ENCODE results near the gene CREB3L2.

Gene CREB3L2

DNA sequence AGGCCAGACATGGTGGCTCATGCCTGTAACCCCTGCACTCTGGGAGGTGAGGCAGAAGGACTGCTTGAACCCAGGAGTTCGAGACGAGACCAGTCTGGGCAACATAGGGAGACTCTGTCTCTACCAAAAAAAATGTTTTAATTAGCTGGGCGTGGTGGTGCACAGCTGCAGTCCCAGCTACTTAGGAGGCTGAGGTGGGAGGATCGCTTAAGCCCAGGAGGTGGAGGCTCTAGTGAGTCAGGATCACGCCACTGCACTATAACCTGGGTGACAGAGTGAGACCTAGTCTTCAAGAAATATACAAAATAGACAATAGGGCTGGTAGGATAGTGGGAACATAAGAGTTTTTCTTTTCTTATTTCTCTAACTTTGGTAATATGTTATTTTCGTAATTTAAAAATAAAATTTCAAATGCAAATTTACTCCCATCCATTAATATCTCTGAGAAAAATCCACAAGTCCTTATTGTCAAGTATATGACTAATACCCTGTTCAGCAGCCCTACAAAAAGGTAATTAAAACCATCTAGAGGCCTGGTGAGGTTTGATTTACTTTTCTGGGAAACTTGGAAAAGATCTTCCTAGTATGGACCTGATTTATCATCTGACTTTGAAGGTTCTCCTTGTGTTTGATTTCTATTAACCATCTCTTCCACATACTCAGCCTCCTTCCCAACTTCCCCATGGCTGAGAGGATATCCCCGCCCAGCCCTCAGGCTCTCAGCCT is 50.0 kb downstream of the CREB3L2 start:
- no peak for DNase-seq (ENCODE audit: low read depth)

DNA sequence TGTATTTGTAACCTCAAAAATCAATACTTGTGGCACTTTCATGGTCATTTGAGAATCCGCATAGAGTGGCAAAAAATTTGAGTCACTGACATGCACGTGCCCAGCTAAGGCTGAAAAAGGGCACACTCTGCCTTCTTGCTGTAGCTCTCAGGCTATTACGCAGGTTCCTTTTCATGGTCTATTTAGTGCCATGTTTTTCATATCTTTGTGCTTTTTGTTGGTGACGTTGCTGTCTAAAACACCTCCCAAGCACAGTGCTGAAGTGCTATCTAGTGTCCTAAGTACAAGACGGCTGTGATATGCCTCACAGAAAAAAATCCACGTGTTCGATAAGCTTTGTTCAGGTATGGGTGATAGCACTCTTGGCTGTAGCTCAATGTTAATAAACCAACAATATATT is 50.9 kb downstream of the CREB3L2 start:
- DNase-seq (ENCODE audit: low read depth), result no peak

DNA sequence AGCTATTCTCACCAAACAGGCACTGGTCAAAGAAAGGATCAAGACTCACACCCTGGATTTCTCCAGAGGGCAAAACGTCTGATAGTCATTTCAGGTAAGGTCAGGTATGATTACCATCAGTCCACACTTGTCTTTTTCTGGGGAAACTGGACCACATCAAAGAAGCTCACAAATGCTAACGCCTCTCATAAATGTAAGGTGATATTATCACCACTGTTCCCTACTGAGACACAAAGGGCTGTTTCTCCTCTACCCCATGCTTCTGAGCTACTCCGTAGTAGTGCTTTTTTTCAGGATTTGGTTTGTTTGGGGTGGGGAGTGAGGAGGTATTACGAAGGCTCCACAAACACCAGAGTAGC is 51.6 kb downstream of the CREB3L2 start:
- no peak for DNase-seq (ENCODE audit: low read depth)

DNA sequence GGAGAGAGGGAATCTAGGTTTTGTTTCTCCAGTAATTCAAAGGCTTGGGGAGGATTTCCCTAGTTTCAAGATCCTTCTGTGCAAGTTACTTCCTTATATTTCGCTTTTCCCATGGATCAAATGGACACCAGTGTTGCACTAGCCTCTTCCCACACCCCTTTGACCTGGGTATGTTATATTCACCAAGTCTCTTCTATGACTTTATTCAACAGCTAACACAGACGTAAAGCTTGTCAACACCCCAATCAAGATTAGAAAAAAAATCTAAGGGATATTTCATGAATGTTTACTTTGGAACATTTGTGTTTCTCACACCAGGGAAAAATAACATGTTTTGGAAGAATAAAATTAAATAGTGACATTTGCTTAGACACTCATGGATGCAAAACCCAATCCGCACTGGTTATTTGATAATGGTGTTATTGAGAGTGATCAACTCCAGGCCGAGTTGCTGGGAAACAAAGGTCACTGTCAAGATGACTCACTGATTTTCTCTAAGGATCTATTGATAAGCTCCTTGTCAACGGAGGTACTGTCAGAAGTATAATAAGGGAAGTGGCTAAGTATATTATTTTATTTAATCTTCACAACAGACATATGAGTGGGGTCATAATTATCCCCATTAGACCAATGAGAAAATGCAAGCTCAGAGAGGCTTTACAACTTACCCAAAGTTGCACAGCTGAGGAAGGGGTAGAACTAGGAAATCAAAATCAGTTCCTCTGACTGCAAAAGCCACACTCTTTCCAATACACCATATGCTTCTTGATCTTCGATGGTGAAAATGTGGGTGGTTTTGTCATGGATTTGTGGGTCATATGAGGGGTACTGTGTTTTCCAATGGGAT is 52.2 kb downstream of the CREB3L2 start:
- DNase-seq (ENCODE audit: low read depth), result no peak

DNA sequence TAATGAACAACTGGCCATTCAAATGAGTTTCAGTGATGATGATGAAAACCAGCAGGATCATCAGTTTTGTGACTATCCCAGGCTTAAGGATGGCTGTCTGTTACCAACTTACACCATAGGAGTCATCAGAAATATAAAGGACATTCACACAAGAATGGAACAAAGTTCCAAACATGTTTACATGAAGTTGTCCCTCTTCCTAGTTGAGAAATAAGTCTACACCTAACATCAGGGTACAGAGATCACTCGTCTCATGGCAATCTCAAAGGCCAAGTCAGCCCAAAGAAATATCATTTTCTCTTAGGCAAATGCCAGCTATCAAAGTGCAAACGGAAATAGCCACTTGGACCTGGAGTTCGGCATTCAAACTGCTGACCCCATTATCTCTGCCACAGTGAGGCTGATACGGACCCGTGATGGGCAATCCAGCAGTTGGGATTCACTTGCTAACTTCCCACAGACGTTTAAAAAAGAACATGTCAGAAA is 53.0 kb downstream of the CREB3L2 start:
- no peak for DNase-seq (ENCODE audit: low read depth)

DNA sequence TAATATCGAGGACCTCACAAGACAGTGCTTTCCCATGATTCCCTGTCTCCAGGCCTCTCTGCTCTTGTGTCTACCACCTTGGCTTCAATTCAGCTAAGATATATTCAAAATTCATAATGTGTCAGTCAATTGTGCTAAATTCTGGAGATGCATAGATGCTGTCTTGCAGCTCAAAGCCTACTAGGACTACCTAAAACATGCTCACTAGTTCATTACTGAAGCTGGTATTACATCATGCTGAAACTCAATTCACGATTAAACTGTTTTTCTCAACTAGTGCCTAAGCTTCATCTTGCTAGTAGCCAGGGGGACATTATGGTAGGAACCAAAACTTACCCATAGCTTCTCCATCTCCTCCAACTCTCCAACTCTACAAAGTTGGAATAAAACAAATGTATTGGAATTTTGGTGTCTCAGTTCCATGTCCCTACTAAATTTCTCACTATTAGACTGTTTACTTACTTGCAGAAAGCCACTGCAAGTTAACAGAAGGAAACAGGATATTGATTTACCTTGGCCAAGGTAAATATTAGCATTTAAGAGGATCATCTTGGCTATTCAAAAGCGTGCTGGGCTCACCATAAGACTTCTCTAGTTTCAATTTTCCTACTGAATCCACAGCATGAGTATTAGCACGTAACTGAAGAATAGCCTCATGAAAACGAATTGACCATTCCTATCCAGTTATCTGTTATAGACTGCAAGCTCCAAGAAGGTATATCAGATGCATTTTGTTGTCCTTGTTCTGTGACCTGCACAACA is 53.6 kb downstream of the CREB3L2 start:
- DNase-seq (ENCODE audit: low read depth), result no peak

DNA sequence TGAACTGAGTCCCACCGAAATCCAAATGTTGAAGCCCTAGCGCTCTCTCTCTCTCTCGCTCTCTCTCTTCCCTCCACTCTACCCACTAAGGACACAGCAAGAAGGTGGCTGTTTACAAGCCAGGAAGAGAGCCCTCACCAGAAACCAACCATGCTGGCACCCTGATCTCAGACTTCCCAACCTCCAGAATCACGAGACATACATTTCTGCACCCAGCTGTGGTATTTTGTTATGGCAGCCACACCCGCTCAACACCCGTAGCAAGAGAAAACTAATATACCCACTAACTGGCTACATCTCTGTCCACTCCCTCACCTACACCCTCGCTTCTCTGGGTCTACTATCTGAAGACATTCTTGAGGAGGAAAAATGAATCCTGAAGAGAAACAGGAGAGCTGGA is 54.8 kb downstream of the CREB3L2 start:
- DNase-seq (ENCODE audit: low read depth), result no peak

DNA sequence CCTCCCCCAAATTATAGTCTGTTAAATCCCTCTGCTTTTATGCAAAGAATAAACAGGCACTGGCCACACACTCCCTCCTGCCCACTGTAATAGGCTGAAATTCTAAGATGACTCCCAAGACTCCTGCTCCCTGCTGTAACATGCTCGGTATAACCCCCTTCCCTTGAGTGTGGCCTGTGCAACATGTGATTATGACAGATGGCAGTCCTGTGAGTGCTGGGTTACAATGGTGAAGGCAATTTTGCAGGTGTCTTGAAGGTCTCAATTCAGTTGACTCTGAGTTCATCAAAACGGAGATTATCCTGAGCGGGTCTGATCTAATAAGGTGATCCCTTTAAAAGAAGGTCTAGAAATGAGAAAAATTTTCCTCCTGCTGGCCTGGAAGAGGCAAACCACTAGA is 55.9 kb downstream of the CREB3L2 start:
- no peak for DNase-seq (ENCODE audit: low read depth)

DNA sequence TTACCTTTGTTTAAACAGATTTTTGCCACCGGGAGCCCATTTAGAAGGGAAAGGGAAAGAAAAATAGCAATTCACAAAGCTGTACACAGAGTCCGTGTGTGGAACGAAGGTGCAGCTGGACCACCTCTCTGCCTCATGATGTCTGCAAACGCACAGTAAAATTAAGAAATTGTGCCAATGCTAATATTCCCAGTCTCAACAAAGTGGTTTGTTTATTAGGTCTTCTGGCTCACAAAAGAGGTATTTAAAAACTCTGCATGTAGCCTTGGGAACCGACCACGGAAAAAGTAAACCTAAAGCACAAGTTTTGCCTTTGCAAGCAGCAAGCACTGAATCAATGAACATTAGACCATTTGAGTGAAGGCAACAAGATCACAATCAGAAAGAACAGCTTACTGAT is 57.7 kb downstream of the CREB3L2 start:
- DNase-seq (ENCODE audit: low read depth), result no peak

DNA sequence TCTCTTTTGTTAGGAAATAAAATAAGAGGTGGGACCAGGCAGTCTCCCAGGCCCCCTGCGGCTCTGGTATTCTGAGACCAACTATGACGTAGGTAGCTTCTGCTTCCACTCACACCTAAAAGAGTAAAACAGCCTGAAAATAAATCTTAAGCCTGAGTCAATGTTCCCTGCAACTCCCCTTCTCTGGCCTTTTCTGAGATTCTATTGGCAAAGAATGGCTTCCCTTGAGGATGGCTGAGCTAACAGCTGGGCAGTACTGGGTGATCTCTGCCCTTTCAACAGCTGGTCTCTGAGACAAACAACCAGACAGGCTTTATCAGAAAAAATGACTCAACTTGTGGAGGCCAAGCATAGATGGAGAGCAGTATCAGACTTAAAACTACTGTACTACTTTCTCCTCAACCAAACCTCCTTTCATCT is 58.7 kb downstream of the CREB3L2 start:
- no peak for DNase-seq (ENCODE audit: low read depth)

DNA sequence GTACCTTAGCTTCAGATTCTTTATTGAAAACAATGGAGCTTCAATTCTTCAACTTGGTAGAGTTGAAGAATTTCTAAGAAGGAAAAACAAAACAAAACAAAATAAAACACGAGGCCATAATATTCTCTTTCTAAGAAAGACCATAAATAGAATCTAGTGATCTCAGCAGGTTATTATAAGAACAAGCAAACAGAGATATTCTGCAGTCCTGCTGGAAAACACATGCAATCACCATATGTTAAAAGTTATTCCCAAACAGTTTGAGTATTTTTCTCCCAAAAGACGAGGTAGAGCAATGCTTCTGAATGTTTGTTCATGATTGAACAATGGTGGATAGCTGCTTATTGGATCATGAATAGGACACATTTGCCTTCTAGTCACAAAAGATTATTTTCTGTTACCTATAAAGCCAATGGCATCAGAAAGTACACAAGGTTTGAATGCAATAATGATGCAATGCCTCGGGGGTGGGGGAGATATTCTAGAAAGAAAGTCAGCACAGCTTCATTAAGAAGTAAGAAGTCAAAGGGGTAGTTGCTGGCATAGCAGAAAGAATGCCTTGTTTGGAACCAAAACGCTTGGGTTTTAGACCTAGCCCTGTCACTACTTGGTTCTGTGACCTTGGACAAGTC is 59.3 kb downstream of the CREB3L2 start:
- DNase-seq (ENCODE audit: low read depth), result no peak

DNA sequence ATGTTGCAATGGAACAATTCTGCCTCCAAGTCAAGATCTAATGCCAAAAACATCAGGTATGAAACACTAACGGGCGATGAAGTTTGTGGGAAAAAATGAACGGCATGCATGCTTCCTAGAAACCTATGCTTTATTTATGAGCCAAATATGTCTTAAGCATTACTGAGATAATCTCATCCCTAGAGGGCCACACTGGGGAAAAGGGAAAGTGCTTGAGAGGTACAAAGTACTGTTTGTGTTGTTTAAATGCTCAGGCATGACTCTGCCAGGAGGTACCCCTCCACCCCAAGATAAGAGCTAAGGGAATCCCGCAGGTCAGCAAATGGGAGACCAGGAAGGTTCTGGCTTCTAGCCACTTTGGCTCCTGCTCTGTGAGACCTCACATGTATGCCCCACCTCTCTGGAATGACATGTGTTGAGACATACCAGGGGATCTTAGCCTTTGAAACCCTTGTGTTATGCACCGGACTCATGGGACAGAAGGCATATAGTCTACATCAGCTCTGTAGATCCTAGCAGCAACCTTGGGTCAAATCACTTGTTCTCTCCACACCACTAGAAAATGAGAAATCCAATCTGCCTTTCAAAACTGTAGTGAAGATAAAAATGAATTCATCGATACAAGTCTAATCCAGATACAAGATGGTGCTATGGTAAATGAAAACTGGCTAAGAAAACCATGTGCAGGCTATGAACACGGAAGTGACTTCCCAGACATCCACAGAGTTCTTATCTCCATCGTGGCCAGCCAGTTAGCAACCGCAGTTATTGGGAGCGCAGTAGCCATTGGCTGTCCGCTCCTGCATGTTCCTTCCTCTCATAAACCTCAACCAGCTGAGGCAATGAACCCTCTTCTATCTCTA is 61.0 kb downstream of the CREB3L2 start:
- DNase-seq (ENCODE audit: low read depth), result no peak

DNA sequence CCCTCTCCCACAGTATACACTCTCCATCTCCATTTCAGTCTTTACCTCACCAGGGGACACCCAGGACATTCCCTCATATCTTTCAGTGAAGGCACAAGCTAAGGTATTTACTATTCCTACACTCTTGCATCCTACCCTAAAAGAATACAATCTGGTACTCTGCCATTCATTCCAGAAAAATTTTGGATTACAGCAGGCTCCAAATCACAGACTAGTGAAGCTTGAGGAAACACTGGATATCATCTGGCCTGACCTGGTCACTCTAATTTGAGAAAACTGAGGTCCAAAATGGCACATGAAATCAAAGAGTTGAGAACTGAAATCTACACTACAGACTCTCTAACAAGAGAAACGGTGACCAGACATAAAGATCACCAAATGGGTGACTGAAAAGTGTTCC is 61.7 kb downstream of the CREB3L2 start:
- DNase-seq (ENCODE audit: low read depth), result no peak

DNA sequence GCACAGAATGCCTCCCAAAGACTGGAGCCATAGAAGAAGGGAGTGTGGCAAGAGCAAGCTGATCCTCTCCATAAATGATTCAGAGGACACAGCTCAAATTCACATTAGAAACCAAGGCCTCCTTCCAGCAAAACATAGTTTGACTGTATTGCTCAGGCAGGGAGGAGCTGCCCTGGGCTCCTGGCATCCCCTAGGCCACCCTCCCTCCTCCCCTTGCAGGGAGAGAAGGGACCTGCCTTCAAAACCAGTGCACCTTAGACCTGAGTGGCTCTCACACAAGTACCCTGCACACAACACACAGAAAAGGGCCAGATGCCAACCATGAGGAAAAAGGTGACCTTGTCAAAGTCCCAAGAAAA is 64.7 kb downstream of the CREB3L2 start:
- DNase-seq (ENCODE audit: low read depth), result no peak

DNA sequence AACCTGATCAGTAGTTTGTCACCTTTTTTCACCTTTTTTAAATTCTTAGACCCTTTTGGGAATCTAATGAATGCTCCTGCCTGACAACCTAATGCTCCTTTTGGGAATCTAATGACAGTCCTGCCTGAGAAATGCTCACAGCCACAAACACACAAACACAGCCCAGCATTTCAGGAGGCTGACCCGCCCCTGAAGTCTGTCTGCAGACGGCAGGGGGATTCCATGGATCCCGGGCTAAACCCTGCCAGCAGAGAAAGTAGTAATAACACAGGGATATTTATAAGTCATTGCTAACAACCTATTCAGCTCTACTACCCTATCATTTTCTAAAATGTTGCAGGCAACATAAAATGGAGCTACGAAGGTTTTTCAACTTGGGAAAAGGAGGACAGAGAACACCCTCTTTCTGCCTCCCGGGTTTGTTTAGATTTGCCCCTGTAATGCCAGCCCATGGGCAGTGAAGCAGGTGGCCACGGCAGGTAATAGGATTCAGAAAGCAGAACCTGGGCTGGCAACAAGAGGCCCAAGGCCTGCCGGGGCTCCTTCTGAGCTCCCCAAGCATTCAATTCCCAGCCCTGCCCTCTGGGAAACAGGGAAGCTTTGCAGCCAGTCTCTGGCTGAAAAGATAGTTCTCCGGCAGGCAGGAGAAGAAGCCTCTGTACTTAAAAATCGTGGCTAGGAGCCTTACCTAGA is 65.2 kb downstream of the CREB3L2 start:
- no peak for DNase-seq (ENCODE audit: low read depth)

DNA sequence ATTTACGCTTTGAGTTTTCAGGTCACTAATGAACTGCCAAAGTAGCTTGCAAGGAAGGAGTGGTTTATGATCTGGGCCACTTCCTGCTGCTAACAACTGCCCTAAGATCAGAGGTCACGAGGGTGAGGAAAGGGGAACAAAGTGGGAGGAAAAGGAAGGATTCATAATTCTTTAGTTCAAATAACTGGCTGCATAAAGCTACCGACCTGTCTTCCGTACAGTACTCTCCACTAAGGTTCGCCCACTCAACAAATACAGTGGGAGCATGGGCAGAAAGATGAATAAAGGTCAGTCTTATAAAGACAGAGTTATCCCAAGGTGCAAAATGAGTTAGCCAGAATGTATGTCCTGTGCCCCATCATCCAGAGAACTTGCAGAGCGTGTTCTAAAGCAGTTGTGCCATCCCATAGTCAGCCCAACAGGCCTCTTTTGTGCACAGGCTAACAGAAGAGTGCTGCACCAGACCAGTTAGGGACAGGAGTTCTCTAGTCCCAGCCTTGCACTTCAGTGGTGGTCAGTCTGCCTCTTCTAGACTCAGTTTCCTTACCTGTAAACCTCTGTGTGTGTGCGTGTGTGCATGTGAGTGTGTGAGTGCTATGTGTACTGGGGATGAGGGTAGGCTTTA is 65.9 kb downstream of the CREB3L2 start:
- DNase-seq (ENCODE audit: low read depth), result no peak

DNA sequence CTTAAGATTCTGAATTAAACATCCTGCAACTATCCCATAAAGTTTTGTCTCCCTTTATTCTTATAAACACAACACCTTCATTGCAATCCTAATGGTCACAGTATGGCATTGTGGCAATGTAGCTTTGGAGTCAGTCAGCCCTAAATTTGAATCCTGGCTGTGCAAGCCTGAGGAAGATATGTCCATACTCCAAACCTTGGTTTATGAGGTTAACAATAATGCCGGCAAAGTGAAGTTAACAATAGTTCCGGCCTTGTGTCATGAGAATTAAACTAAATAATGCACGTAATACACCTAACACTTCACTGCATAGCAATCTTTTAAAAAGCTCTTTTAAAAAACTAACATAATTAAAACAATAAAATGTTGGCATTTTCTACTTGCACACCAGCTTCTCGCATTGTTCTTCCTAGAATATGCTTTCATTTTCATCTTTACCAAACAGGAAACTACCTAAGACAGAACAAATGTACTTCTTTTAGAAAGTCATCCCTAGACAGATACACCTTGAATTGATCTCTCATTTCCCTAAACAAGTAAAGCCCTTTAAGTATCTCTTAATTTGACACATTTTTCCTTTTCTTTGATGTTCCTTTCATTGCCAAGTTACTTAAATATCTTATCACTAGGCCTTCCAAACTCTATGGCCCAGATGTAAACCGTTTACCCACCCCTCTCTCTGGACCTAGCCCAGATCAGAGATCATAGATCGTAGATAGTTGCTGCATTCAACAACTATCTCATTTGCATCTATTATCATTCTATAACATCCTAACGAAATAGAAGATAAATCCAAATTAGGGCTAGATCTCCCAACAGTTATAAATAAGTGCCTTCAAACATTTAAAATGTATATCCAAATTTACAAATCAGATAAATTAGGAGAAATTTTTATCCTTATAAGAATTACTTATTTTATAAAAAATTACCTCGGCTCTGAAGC is 66.7 kb downstream of the CREB3L2 start:
- no peak for DNase-seq (ENCODE audit: low read depth)

DNA sequence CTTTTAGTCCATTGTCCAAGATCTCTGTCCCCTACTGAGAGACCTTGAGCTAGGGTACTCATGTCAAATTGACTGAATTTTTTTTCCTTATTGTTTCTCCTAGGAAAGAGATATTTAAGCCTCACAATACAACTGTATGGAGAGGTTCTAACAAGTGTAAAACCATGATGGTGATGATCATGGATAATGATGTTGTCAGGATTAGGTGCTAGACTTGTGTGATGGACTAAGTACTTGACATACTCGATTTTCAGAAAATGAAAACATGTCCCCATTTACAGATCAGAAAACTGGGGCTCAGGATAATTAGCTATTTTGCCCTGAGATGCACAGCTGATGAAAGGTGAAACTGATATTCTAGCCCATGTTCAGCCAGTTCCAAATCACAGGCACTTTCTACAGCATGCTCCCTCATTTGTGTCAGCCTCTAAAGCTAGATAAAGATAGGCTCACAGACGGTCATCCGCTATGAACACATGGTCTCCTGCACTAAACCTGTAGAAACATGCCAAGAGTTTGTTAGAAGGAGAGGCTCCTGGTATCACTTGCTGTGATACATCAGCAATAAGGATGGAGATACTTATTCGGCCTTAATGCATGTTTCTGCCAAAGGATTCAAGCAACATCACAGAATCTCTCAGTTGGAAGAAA is 67.6 kb downstream of the CREB3L2 start:
- DNase-seq (ENCODE audit: low read depth), result no peak
